PC-9 (cell line): ENCODE results near the gene MANF.

Experiments used
- CTCF ChIP-seq: fragments of 200-600 bp; sonication (generic); conservative IDR thresholded peaks from 2 replicates; pipeline ENCODE4 v1.6.1; 2017; ENCODE audit warnings: mixed run types, antibody characterized with exemption, mild to moderate bottlenecking, moderate library complexity
- EZH2 ChIP-seq: fragments of 200-600 bp; sonication (generic); IDR thresholded peaks from 2 replicates; pipeline ENCODE4 v1.8.0; 2017; ENCODE audit warnings: antibody characterized with exemption, low read depth

DNA sequence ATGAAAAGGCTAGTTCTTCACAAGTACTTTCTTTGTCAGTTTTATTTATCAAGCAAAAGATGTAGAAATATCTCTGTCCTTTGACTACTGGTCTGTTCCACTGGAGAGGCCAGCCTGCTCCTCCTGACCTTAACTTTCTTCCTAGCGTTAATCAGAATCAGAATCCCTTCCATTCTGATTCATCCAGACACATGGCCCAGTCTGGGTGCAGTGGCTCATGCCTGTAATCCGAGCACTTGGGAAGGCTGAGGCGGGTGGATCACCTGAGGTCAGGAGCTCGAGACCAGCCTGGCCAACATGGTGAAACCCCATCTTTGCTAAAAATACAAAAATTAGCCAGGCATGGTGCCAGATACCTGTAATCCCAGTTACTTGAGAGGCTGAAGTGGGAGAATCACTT, 32.0 kb upstream of the MANF start:
- no peak for TF ChIP-seq EZH2
- TF ChIP-seq CTCF = no peak
